ENCODE results near the gene SYNC.
A peak's percentile ranks its signal among the peaks of the same experiment; 100 is the strongest.

SYNC gene

DNA sequence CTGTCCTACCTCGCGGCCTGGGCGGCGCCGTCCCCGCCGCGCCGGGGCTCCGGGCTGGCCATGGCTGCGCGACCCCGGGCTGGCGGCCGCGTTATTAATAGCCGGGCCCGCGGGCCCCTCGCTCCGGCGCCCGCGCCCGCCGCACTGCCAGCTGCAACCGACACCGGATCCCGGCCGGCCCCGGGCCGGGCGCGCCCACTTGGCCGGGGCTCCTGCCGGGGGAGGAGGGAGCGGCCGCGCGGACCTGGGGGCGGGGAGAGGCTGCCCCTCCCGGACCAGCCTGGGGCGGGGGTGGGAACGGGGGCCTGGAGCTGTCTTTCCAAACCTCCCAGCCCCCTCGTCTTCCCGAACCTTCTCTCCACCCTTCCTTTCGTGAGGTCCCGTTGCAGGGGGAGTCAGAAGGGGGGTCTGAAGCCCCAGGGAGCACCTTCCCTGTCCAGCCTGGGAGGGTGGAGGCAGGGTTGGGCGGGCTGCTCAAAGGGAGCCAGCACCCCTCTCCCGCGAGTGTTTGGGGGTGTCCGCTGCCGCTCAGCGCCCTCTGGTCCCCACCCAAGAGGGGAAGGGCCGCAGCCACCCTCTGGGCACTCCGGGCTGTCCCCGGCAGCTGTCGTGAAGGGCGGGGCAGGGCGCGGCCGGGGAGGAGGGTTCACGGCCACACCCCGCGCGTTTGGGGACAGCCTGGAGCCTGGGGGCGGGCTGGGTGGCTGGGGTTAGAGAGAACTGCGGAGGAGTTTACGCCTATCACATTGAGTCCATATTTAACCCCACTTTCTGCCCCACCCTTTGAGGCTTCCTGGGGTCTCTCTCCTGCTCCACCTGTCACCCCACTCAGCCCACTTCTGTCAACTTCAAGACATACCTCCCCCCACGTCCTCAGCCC is at the start of gene SYNC:
Gene SYNC (minus strand): TSS at position 172 of the 880 bp plus-strand sequence. CDS start 110 bp downstream, at position 62.
- DNase-seq (ENCODE audit: low read depth): peak; percentile 60

DNA sequence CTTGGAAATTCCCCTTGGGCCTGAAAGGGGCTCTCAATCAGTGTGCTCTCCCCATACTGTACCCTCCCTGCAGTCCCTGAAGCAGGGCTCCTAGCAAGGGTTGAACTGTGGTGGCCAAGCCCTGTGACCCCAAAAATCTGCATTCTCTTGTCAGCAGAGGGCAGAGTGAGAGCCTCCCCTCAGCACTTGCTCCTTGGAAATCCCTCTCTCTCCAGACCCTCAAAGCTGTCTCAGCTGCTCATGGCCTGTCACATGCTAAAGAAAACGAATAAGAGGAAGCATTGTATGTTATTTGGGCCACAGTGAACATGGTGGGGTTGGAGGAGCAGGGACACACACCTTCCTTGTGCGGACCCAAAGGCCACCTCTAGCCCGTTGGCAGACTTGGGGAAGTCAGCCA is 47.2 kb upstream of the SYNC start:
- DNase-seq (ENCODE audit: low read depth): no peak

DNA sequence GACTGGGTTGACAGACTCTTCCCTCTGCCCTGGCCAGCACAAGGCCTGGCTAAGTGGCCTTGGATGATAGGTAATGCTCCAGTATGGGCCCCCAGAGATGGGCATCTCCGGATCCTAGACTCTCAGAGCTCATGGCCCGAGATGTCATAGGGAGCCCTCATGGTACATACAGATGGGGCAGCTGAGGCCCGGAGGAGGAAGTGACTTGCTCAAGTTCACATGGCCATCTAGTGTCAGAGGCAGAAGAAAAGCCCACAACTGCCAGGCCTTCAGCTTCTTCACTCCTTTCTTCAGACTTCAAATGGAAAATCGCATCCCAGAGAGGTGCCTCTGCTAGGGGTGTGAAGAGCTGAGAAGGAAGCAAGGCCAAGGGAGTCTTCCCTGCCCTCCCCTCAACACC is 46.8 kb upstream of the SYNC start:
- DNase-seq (ENCODE audit: low read depth): no peak

DNA sequence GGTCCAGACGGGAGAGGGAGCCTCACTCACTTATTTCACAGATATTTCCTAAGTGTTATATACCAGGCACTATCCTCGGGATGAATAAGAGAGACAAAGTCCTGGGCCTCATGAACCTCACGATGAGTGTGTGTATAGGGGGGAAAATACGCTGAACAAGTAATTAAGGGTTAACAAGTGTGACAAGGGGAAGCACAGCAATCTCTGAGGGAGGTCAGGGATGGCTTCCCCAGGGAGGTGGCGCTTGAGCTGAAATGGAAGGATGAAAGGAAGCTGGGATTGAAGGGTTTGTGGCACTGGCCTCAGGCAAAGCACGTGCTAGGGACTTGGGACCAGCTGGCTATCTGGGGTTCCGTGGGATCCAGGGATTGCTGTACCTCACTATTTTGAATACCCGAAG is 46.4 kb upstream of the SYNC start:
- DNase-seq (ENCODE audit: low read depth): no peak

- no peak for DNase-seq (ENCODE audit: low read depth)
Measured at GRCh38 chr1:32748348-32748747, 45.8 kb upstream of the SYNC start.

GRCh38 chr1:32746130-32746529 is 43.6 kb upstream of the SYNC start:
- DNase-seq (ENCODE audit: low read depth): no peak

GRCh38 chr1:32744071-32744425 is 41.5 kb upstream of the SYNC start:
- DNase-seq (ENCODE audit: low read depth): no peak

DNA sequence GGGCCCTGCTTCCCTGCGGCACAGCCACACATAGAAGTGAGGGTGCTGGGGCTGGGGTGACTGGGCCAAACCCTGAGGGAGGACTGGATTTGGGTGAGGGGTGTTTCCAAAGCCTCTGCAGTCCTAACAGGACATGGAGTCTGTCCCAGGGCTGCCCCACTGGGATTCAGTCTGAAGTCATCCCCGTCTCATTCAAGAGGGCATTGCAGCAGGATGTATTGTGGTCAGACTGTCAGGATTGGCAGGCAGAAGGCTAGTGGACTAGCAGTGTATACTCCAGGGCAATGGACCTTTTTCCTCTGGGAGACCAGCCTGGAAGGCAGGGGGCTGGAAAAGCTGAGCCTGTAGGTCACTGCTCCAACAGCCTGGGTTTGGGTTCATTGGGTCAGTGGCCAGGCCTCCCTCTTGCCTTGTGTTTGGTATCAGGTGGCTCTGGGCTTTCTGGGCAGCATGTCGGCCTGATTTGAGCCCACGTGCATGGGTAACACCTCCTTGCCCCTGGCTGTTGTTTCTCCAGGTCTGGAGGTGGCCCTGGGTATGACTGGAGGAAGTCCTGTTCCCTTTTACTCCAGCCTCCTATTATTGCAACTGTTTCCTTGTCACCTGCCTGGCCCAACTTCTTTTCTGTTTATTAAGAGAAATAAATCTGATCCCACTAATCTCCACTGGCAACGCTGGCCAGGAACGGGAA is 41.0 kb upstream of the SYNC start:
- no peak for DNase-seq (ENCODE audit: low read depth)

- no peak for DNase-seq (ENCODE audit: low read depth)
Measured at GRCh38 chr1:32742956-32743355, 40.4 kb upstream of the SYNC start.

DNA sequence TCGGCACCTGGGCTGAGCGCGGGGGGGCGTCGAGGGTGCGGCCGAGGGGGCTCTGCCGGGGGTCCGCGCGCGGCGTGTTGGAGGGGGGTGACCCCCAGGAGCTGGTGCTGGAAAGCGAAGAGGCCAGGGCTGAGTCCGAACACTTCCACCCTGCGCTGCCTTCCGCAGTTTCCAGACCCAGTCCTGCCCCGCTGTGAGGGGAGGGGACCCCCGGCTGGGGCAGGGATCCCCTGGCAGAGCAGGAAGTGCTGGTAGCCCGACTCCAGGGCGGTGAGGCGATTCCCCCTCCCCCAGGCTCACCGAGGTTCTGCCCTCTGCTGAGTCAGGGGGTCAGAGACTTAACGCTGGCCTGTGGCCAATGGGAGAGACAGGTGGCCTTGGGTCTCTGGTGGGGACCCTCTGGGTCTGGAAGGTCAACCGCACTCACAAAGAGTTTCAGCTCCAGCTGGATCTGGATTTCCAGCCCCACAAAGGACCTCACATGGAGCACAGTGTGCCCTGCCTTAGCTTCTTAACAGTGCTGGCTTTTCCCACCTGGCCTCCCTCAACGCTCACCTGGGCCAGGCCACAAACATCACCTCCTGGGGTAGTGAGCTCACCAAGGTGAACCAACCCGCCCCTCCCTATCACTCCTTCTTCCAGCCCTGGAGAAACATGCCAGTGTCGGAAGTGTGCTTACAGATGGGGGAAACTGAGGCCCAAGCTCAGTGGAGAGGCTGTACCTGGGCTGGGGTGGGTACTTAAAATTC is 39.8 kb upstream of the SYNC start:
- no peak for DNase-seq (ENCODE audit: low read depth)

GRCh38 chr1:32741413-32742198 is 39.0 kb upstream of the SYNC start:
- DNase-seq (ENCODE audit: low read depth): no peak

GRCh38 chr1:32741059-32741412 is 38.5 kb upstream of the SYNC start:
- DNase-seq (ENCODE audit: low read depth): no peak

GRCh38 chr1:32736812-32737791 is 34.5 kb upstream of the SYNC start:
- no peak for DNase-seq (ENCODE audit: low read depth)

- no peak for DNase-seq (ENCODE audit: low read depth)
Measured at GRCh38 chr1:32733582-32734321, 31.2 kb upstream of the SYNC start.

DNA sequence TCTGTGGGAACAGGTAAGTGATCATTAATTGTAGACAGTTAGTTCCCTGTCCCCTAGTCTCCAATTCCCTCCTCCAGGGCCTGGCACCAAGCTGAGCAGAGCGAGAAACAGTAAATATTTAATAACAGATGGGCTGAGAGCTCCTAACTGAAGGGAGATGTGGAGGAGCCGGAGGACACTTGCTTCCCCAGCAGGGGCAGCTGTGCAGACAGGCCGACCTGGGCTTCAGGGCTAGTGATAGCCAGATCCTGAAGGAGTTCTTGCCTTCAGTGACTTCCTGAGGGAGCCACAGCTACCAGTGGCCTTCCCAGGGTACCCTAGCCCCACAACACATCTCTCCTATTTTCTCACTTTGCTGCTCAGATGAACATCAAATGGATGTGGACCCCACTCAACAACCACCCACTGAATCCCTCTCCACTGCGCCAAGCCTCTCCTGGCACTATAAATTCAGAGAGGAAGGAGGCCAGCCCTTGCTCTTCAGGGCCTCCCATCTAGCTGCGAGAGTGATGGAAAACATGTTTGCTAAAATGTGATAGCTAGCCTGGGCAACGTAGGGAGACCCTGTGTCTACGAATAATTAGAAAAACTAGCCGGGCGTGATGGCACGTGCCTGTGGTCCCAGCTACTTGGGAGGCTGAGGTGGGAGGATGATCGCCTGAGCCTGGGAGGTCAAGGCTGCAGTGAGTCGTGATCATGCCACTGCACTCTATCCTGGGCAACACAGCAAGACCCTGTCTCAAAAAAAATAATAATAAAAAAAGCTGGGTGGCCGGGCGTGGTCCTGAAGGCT is 26.9 kb upstream of the SYNC start:
- DNase-seq (ENCODE audit: low read depth): no peak

DNA sequence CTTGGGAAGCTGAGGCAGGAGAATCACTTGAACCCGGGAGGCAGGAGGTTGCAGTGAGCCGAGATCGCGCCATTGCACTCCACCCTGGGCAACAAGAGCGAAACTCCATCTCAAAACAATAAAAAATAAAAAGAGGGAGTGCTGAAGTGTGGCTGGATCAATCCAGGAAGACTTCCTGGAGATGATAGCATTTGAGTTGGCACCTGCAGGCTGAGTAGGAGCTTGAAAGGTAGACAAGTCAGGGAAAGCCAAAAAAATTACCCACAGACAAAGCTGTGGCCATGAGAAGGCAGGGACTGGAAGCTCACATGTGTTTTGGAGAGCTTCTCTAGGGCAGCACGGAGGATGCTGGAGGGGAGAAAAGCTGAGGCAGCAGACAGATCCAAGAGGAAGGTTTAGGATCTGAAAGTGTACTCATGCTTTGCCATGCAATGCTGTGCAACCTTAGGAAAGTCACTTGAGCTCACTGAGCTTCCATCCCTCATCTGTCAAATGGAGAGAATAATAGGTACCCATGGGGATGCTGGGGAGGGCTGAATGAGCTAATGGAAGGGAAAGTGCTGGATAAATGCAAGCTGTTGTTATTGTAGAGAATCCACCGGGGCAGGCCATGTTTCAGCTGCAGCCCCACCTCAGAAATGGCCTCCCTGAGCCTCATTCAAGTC is 26.0 kb upstream of the SYNC start:
- DNase-seq (ENCODE audit: low read depth): no peak

- DNase-seq (ENCODE audit: low read depth): no peak
Measured at GRCh38 chr1:32727876-32728275, 25.3 kb upstream of the SYNC start.

DNA sequence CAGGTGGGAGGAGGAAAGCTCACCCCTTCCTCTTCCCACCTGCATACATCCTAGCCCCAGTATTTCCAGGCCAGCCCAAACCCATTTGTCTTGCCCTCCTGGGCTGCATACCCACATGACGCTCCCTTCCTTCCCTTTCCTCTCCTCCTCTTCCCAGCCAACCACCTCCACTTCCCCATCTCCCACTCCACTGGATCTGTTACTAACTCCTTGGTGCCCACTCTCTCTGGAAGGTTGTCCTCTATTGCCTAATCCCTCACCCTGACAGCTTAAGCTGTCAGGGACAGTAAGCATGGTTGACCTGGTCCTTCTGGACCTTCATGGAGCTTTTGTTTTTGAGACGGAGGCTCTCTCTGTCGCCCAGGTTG is 23.0 kb upstream of the SYNC start:
- no peak for DNase-seq (ENCODE audit: low read depth)

All from HS-27A (cell line).